ENCODE data around the gene SCOC. TPM values are rescaled to one million over a fixed set of nuclear protein-coding genes. Genes with fewer than 3 reads are reported as not detected.

SCOC gene
- total and polyA plus RNA-seq, 10 of the 15 experiments (the other 5 are each of a cell fraction or from before 2014, with no cell fraction given): 28.2 to 154 (median 54.0) TPM

DNA sequence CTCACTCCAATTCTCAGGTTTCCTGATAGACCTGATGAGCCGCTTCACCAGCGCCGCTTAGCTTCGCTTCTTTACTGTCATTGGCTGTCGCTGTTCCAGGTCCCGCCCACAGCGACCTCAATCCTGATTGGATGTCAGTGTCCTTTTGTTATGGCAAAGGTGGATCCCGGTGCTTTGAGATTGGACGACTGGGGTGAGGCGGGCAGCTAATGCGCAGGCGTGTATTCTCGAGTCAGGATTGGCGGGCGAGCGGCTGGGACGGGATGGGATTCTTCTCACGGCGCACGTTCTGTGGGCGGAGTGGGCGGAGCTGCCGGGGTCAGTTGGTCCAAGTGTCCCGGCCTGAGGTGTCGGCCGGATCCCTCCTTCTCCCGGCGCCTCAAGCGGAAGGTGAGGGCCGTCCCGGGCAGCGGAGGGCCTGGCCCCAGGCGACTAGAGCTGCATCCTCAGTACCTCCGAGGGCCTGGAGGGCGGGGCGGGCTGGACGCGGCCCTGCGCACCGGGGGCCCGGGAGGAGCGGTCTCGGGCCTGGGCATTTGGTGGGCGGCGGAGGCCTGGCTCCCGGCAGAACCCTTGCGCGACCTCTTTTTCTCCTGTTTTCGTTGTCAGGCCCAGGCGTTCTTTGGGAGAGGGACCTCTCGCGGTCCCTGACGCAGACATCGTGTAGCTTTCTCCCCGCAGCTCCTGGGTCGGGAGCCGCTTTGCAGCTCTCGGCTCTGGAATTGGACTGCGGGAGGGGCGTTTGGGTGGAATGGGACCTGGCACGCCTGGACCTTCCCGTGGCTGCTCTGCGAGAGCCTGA lies at the start of gene SCOC (continued):
- TF ChIP-seq PKNOX1 (IDR thresholded peaks at IDR 0.05) (peak; percentile 91), NR2F1 (conservative IDR thresholded peaks at IDR 0.05) (peak; percentile 86), TAF1 (IDR thresholded peaks at IDR 0.05; ENCODE audit: borderline replicate concordance, low read depth, low read length) (no peak), ETV6 (conservative IDR thresholded peaks at IDR 0.05 in 1 of 2, IDR thresholded peaks at IDR 0.05 in 1 of 2; ENCODE audit: borderline replicate concordance in 1 of 2, low read depth in 1 of 2) (no peak), KLF5 (IDR thresholded peaks at IDR 0.05; ENCODE audit: partially characterized antibody) (no peak), EZH2 (IDR thresholded peaks at IDR 0.05; ENCODE audit: borderline replicate concordance, control insufficient read depth, low read depth, low read length) (no peak), ZNF622 (IDR thresholded peaks at IDR 0.05) (no peak), EED (IDR thresholded peaks at IDR 0.05; ENCODE audit: low read depth) (peak; percentile 45; the same call in 1 of the 2 replicates), STAT1 (conservative IDR thresholded peaks at IDR 0.05) (no peak), TCF3 (IDR thresholded peaks at IDR 0.05; ENCODE audit: borderline replicate concordance, insufficient read depth, low read depth, low read length) (no peak), HDAC2 (IDR thresholded peaks at IDR 0.05) (no peak), NFXL1 (IDR thresholded peaks at IDR 0.05; ENCODE audit: borderline replicate concordance) (no peak), CUX1 (IDR thresholded peaks at IDR 0.05; ENCODE audit: insufficient replicate concordance, low read depth, low read length) (no peak)
- TF ChIP-seq, protein P1, sequence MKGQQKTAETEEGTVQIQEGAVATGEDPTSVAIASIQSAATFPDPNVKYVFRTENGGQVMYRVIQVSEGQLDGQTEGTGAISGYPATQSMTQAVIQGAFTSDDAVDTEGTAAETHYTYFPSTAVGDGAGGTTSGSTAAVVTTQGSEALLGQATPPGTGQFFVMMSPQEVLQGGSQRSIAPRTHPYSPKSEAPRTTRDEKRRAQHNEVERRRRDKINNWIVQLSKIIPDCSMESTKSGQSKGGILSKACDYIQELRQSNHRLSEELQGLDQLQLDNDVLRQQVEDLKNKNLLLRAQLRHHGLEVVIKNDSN (IDR thresholded peaks at IDR 0.05; ENCODE audit: borderline replicate concordance, extremely low read length, insufficient read depth, low read depth, low read length): no peak
- TF ChIP-seq, protein P2, sequence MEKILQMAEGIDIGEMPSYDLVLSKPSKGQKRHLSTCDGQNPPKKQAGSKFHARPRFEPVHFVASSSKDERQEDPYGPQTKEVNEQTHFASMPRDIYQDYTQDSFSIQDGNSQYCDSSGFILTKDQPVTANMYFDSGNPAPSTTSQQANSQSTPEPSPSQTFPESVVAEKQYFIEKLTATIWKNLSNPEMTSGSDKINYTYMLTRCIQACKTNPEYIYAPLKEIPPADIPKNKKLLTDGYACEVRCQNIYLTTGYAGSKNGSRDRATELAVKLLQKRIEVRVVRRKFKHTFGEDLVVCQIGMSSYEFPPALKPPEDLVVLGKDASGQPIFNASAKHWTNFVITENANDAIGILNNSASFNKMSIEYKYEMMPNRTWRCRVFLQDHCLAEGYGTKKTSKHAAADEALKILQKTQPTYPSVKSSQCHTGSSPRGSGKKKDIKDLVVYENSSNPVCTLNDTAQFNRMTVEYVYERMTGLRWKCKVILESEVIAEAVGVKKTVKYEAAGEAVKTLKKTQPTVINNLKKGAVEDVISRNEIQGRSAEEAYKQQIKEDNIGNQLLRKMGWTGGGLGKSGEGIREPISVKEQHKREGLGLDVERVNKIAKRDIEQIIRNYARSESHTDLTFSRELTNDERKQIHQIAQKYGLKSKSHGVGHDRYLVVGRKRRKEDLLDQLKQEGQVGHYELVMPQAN (conservative IDR thresholded peaks at IDR 0.05): 0 out of 2 replicates have a peak, but pooled peaks have one; percentile 45
- TF ChIP-seq, protein P3, sequence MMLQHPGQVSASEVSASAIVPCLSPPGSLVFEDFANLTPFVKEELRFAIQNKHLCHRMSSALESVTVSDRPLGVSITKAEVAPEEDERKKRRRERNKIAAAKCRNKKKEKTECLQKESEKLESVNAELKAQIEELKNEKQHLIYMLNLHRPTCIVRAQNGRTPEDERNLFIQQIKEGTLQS (IDR thresholded peaks at IDR 0.05; ENCODE audit: borderline replicate concordance, extremely low read depth, low read depth, low read length): no peak

Measured in GM12878 (cell line).